T47D (cell line): Measurements from ENCODE around the gene SNIP1.

ENCODE experiments used
- DNase-seq, 2 experiments: peaks; one replicate each; pipeline versions ENCODE4 v3.0.0 to v3.0.0-alpha.2; 2011 to 2012; ENCODE audit warnings: low read depth in 1 of 2, low spot score in 1 of 2
- JUND ChIP-seq: IDR thresholded peaks from 2 replicates; pipeline ENCODE4 v1.6.1; 2012; ENCODE audit warnings: low read depth
- in situ Hi-C: cut with HindIII; loops from 2 replicates; pipeline ENCODE4 v1.10.0; 2016; ENCODE audit warnings: low sequenced_read_pairs, low pct_unique_long_range_greater_than_20kb

Gene SNIP1

GRCh38 chr1:37493336-37494098, 60.6 kb downstream of the SNIP1 start:
- in situ Hi-C loops = no loop called here
- TF ChIP-seq JUND = no peak
- no peak for DNase-seq

GRCh38 chr1:37487619-37487984, 66.5 kb downstream of the SNIP1 start:
- in situ Hi-C loops = no loop called here
- no peak for TF ChIP-seq JUND
- DNase-seq = no peak

- no peak for TF ChIP-seq JUND
- peak in 1 of 2 experiments; percentile 65 for DNase-seq
- in situ Hi-C loops = no loop called here
Observed at GRCh38 chr1:37486680-37487618, 67.1 kb downstream of the SNIP1 start.

GRCh38 chr1:37485902-37486679, 68.0 kb downstream of the SNIP1 start:
- in situ Hi-C loops = no loop called here
- no peak for DNase-seq
- no peak for TF ChIP-seq JUND
